Heart left ventricle (tissue), 16 donors: ENCODE measurements around the gene TESK1. TPM values are rescaled to one million over a fixed set of nuclear protein-coding genes. Genes with fewer than 3 reads are reported as not detected.

Experiments
- ATAC-seq, 4 donors: fragments of 200-7000 bp; cut with Tn5 transposase; one replicate each; pipeline ENCODE4 v1.9.1; 2020 to 2022; ENCODE audit warnings: moderate library complexity in 4 of 4, mild to moderate bottlenecking in 3 of 4, moderate number of reproducible peaks in 1 of 4
- DNase-seq, 5 donors: peaks; one replicate each; pipeline ENCODE4 v3.0.0-alpha.2; 2020
- H3K27ac ChIP-seq, 12 donors: fragments of 200-600 bp; sonication (generic) in 4 of 12; one replicate each; pipeline versions ENCODE4 v1.5.0 to v1.8.0; 2016 to 2022; ENCODE audit warnings: mild to moderate bottlenecking in 2 of 12
- H3K27me3 ChIP-seq, 9 donors: fragments of 200-600 bp; sonication (generic) in 2 of 9; one replicate each; pipeline versions ENCODE4 v1.5.1 to v1.8.0; 2016 to 2022; ENCODE audit warnings: mild to moderate bottlenecking in 3 of 9
- H3K36me3 ChIP-seq, 9 donors: fragments of 200-600 bp; sonication (generic) in 2 of 9; one replicate each; pipeline versions ENCODE4 v1.5.0 to v1.8.0; 2018 to 2022; ENCODE audit warnings: mild to moderate bottlenecking in 2 of 9
- H3K4me1 ChIP-seq, 12 donors: fragments of 200-600 bp; sonication (generic) in 4 of 12; one replicate each; pipeline versions ENCODE4 v1.5.0 to v1.8.0; 2016 to 2022; ENCODE audit warnings: mild to moderate bottlenecking in 3 of 12
- H3K4me3 ChIP-seq, 12 donors: fragments of 200-600 bp; sonication (generic) in 4 of 12; one replicate each; pipeline versions ENCODE4 v1.5.0 to v1.8.0; 2017 to 2022; ENCODE audit warnings: mild to moderate bottlenecking in 9 of 12, moderate library complexity in 4 of 12
- H3K9me3 ChIP-seq, 12 donors: fragments of 200-600 bp; sonication (generic) in 4 of 12; one replicate each; pipeline versions ENCODE4 v1.5.0 to v1.8.0; 2016 to 2022; ENCODE audit warnings: mild to moderate bottlenecking in 1 of 12
- CTCF ChIP-seq, 12 donors: fragments of 200-600 bp; sonication (generic) in 4 of 12; IDR thresholded peaks; one replicate each; pipeline versions ENCODE4 v1.5.0 to v1.8.0; 2018 to 2022; ENCODE audit warnings: antibody characterized with exemption in 12 of 12, mild to moderate bottlenecking in 5 of 12
- POLR2A ChIP-seq, 2 donors: fragments of 450-650 bp; IDR thresholded peaks; one replicate each; pipeline ENCODE4 v1.6.1; 2017; ENCODE audit warnings: antibody characterized with exemption in 2 of 2, mild to moderate bottlenecking in 2 of 2, moderate library complexity in 2 of 2
- WGBS, 4 donors: extraction: QIAGEN DNeasy Blood & Tissue Kit in 2 of 4; methylation state at CpG; one replicate each; pipeline versions ENCODE4 v1.1.5 to v1.1.7; 2013 to 2018; 5-methylcytosine and 5-hydroxymethylcytosine counted together
- intact Hi-C, 10 donors: fragments of 100-400 bp; cut with DNase I; formaldehyde crosslinking; loops; one replicate each; pipeline versions ENCODE4 v1.11.1 to v1.14.2; 2022
- polyA plus RNA-seq, 2 donors: library from polyadenylated mRNA; stranded (reverse); fragments of 200-250 nt; gene quantifications; one replicate each; pipeline ENCODE4 v1.2.3, GENCODE V29; 2013
- total RNA-seq, 9 donors: library from RNA; depleted of rRNA in 2 of 9; stranded (reverse); fragments of >200 nt in 2 of 9; fragmentation: NEBNext Ultra II Directional in 3 of 9; extraction: Animal tissue kit (Norgen Biotek cat#: 25700) in 3 of 9; gene quantifications; one replicate each; pipeline versions ENCODE4 v1.1.0 to v1.2.4, GENCODE V29; 2016 to 2023
- donor health status: ischemic (EF 13 %, LVEDD 7.1; RV severe dilation, severe dysfunction).
- donor health status: healthy with polysubstance abuse.
- donor health status: DM: no; HTN: yes; CAD: no.
- donor health status: DM: no; HTN: no; CAD: no.
- donor health status: ischemic (EF 25% LVEDD 6.9; RV normal size, moderate dysfunction).
- donor health status: ischemic (EF 25% LVEDD 5.7; RV mildly dilated, moderate dysfunction).
- donor health status: healthy.
- donor health status: DM: yes; HTN: yes; CAD: no.
- donor health status: ischemic (EF 35%, LVEDD 5.7; RV mildly dilated, moderate dysfunction).
- donor health status: nonischemic (EF 11% LVEDD 7.7; RV severe dilation, severe dysfunction).
- donor health status: DM: yes; HTN: yes; CAD: no.
- donor health status: PGD.
- donor health status: ischemic (EF 29% LVEDD 5.4; RV normal size, mild dysfunction).
- donor health status: nonischemic (EF 23%, LVEDD 6.1; RV moderate dilation, normal function).

The TESK1 gene
- total and polyA plus RNA-seq, 11 donors, result 19.8 to 47.6 (median 24.8) TPM

GRCh38 chr9:35650341-35651158 lies 45.5 kb downstream of the TESK1 start, which contains the start of gene SIT1:
SIT1 (minus strand) TSS chr9:35650931; CDS start chr9:35650853, 78 bp downstream.
- WGBS, 4 donors, result 66 to 74% (median 71%) methylated on average over 17 to 22 of the region's 22 CpGs
- Histone ChIP-seq H3K27me3 (no peaks in the 10 kb centered on the region), H3K36me3 (no peaks in the 10 kb centered on the region), H3K4me3 (peak within 1 kb of the TSS in 4 of 12 donors; percentile 20 to 54 (median 27)), H3K27ac (peak within 1 kb of the TSS in 4 of 12 donors; percentile 17 to 86 (median 26)), H3K4me1 (peaks cover 0 to 54% (median 9%) of the 10 kb centered on the region in 12 donors), H3K9me3 (no peaks in the 10 kb centered on the region)
- intact Hi-C loops, result loop anchor here in 5 of 10 donors (10.0 kb wide), 4 partner anchors 46 to 234 kb away; partner anchors contain the start of genes TESK1 (in 2 of the 5), FAM221B (in 1 of the 5), HINT2 (in 1 of the 5) and SPAG8 (in 1 of the 5)
- DNase-seq (no peak), ATAC-seq (no peak)
- TF ChIP-seq POLR2A (IDR thresholded peaks at IDR 0.05) (no peak), CTCF (IDR thresholded peaks at IDR 0.05) (no peak)

- 77 to 86% (median 84%) methylated on average over 7 of the region's 7 CpGs for WGBS, 4 donors
- no peaks in the 10 kb centered on the region for H3K27me3 ChIP-seq
- H3K4me1 ChIP-seq, result peaks cover 0 to 50% (median 6%) of the 10 kb centered on the region in 12 donors
- DNase-seq (no peak), ATAC-seq (no peak)
- TF ChIP-seq CTCF (IDR thresholded peaks at IDR 0.05), result no peak
- no peak for TF ChIP-seq POLR2A (IDR thresholded peaks at IDR 0.05)
- intact Hi-C loops, result loop anchor here in 5 of 10 donors (10.0 kb wide), 4 partner anchors 47 to 233 kb away; partner anchors contain the start of genes TESK1 (in 2 of the 5), FAM221B (in 1 of the 5), HINT2 (in 1 of the 5) and SPAG8 (in 1 of the 5)
- H3K36me3 ChIP-seq, result no peaks in the 10 kb centered on the region
- no peak overlapping the region for H3K4me3 ChIP-seq
- H3K27ac ChIP-seq, result peak overlapping the region in 1 of 12 donors; percentile 73
- H3K9me3 ChIP-seq, result no peaks in the 10 kb centered on the region
Observed at GRCh38 chr9:35651956-35652828, 47.1 kb downstream of the TESK1 start.

GRCh38 chr9:35652829-35653209 lies 47.8 kb downstream of the TESK1 start:
- no peaks in the 10 kb centered on the region for H3K36me3 ChIP-seq
- no peaks in the 10 kb centered on the region for H3K9me3 ChIP-seq
- H3K27me3 ChIP-seq, result no peaks in the 10 kb centered on the region
- TF ChIP-seq CTCF (IDR thresholded peaks at IDR 0.05) (no peak), POLR2A (IDR thresholded peaks at IDR 0.05) (no peak)
- peaks cover 0 to 50% (median 3%) of the 10 kb centered on the region in 12 donors for H3K4me1 ChIP-seq
- H3K4me3 ChIP-seq, result no peak overlapping the region
- H3K27ac ChIP-seq, result peak overlapping the region in 1 of 12 donors; percentile 73
- WGBS, 4 donors, result 91 to 93% (median 93%) methylated on average over 8 of the region's 8 CpGs
- no peak for ATAC-seq
- intact Hi-C loops, result loop anchor here in 5 of 10 donors (10.0 kb wide), 4 partner anchors 48 to 232 kb away; partner anchors contain the start of genes TESK1 (in 2 of the 5), FAM221B (in 1 of the 5), HINT2 (in 1 of the 5) and SPAG8 (in 1 of the 5)
- DNase-seq, result no peak
